ENCODE results near the gene SCAPER.
"Not testable (repeated sequence)": the region's sequence is repeated elsewhere in the genome, so short reads cannot be mapped to it uniquely, and the experiment has no call there.

The SCAPER gene

GRCh38 chr15:76495487-76495886 lies 409.7 kb downstream of the SCAPER start:
- no peak for DNase-seq (ENCODE audit: low read depth)

DNA sequence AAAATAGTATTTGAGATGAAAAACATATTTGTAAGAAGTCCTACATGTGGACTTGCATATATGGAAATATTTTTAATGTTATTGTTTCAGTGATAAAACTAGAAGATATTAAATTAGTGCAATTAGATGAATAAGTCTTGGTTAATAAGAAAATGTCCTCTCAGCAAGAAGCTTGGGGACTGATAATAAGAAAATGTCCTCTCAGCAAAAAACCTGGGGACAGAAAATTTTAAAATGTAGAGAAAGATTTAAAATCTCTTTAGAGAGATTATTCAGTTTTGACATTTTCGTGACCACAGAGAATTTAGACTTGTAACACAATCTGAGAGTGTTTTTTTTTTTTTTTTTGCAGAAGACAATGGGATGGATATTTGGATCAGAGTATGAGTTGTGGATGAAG lies 412.6 kb downstream of the SCAPER start:
- DNase-seq (ENCODE audit: low read depth) = no peak

DNA sequence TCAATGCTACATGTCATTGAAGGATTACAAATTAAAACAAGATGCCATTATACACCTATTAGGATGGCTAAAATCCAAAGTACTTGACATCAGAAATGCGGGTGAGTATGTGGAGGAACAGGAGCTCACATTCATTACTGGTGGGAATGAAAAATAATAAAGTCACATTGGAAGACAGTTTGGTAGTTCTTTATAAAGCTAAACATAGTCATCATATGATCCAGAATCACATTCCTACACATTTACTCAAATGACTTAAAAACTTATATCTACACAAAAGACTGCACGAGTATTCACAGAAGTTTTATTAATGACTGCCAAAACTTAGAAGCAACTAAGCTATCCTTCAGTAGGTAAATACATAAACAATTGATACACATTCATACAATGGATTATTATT lies 421.4 kb downstream of the SCAPER start:
- DNase-seq (ENCODE audit: low read depth) = no peak

DNA sequence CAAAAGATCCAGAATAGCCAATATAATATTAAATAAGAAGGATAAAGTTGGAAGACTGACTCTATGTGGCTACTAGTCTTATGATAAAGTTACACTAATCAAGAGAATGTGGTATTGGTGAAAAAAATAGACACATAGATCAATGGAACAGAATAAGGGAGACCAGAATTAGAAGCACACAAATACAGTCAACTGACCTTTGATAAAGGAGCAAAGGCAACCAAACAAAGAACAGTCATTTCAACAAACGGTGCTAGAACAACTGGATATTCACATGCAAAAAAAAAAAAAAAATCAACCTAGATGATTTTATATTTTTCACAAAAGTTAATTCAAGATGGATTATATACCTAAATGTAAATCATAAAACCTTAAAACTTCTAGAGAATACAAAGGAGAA lies 422.1 kb downstream of the SCAPER start:
- no peak for DNase-seq (ENCODE audit: low read depth)

- DNase-seq (ENCODE audit: low read depth) = no peak
Measured at GRCh38 chr15:76480267-76480666, 424.9 kb downstream of the SCAPER start.

DNA sequence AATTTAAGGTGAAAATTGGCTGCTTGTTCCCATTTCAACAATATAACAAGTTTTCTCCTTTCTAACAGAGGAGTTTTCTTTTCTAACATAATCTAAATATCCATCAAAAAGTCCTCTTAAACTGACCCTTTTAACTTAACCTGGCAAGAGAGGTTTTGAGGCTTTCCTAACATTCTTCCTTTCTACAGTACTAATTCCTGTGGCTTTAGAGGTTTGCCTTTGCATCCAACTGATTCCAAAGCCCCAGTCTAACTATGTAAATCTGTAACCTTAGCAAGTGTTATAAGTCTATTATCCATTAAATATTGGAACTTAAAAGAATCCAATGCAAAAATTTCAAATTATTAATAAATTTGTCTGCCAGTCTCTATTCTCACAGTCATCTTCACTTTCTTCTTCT lies 434.4 kb downstream of the SCAPER start:
- peak; percentile 2 for DNase-seq (ENCODE audit: low read depth)

GRCh38 chr15:76468722-76469121 lies 436.4 kb downstream of the SCAPER start:
- no peak for DNase-seq (ENCODE audit: low read depth)

GRCh38 chr15:76467136-76467535 lies 438.0 kb downstream of the SCAPER start:
- no peak for DNase-seq (ENCODE audit: low read depth)

GRCh38 chr15:76465728-76466127 lies 439.4 kb downstream of the SCAPER start:
- DNase-seq (ENCODE audit: low read depth) = no peak

- DNase-seq (ENCODE audit: low read depth) = no peak
Measured at GRCh38 chr15:76464247-76464646, 440.9 kb downstream of the SCAPER start.

DNA sequence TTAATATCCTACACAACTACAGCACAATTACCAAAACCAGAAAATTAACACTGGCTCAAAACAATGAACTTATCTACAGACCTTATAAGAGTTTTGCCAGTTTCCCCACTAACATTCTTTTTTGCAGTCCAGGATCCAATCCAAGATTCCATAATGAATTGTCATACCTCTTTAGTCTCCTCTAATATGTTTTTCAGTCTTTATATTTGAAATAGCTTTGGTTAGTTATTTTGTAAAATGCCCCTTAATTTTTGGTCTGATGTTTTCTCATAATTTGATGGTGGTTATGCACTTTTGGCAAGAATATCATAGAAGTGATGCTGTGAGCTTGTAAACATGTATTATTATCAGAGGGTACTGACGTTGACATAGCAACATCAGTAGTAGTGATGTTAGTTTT lies 444.3 kb downstream of the SCAPER start:
- DNase-seq (ENCODE audit: low read depth) = no peak

DNA sequence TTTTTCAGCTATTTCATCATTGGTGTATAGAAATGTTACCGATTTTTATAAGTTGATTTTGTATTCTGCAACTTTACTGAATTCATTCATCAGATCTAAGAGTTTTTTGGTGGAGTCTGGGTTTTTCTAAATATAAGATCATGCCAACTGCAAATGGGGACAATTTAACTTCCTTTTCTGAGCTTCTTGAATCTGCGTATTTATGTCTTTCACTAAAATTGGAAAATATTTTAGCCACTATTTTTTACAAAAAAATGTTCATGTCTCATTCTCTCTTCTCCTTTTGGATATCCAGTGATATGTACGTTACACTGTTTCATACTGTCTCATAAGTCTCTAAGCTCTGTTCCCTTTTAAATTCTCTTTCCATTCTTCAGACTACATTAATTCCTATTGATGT lies 444.8 kb downstream of the SCAPER start:
- no peak for DNase-seq (ENCODE audit: low read depth)

GRCh38 chr15:76451540-76451939 lies 453.6 kb downstream of the SCAPER start:
- no peak for DNase-seq (ENCODE audit: low read depth)

- DNase-seq (ENCODE audit: low read depth) = no peak
Measured at GRCh38 chr15:76449455-76449854, 455.7 kb downstream of the SCAPER start.

GRCh38 chr15:76448755-76449154 lies 456.4 kb downstream of the SCAPER start:
- DNase-seq (ENCODE audit: low read depth) = no peak

- no peak for DNase-seq (ENCODE audit: low read depth)
Measured at GRCh38 chr15:76447728-76448441, 457.3 kb downstream of the SCAPER start.

DNA sequence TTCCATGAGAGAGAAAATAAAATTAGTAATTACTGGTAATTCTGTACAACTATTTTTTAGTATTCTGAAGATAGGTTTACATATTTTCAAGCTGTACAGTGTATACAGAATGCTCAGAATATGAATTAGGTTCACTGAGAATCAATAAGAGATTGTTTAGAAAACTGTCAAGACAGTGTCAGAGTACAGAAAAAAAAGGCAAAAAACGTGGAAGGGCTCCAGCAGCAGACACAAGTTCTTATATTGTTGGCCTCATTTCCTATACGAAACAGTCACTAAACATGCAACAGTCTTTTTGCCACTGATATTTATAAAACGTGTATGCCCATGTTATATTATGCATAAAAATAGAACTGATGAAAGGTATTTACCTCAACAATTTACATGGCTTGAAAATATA lies 464.7 kb downstream of the SCAPER start:
- DNase-seq (ENCODE audit: low read depth) = no peak

DNA sequence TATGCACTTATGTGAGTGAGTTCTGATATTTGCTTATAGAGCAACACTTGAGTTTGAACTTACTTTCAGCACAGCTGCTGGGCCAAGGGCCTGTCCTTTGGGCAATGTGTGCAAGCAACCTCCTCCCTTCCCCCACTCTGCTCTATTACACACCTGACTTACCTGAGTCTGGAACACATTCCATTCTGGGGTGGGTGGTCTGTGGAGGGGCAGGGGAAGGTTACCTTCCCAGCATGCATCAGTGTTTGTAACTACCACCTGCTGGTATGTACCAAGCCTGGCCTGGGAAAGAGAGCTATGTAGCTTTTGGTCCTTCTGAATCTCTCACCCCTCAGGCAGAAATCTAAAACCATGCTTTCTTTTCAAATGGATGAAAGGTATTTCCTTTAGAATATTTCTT lies 465.6 kb downstream of the SCAPER start:
- no peak for DNase-seq (ENCODE audit: low read depth)

DNA sequence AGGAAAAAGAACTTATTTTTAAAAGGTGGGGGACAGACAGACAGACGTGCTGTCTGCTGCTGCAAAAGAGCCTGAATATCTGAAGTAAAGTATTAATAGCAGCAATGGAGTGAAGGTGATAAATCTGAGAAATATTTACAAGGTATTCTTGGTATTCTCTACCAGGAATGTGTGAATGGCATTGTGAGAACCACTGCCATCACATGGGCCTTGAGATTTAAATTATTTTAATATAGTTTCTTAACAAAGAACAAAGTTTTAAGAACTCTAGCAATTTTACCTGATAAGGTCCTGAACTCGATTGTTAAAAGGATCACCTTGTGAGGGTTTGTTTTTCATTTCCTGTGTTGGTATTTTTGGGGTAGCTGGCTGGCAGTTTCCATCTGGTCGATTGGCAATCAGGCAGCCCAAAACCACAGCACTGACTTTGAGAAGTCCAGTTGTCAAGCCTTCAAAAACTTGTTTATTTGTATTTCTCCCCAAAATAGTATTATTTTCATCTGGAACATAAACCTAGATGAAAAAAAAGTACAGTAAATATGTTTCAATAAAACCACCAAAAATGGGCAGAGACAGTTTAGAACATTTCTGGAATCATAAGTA lies 471.2 kb downstream of the SCAPER start:
- DNase-seq (ENCODE audit: low read depth) = peak; percentile 3

- not testable (repeated sequence) for DNase-seq (ENCODE audit: low read depth)
Measured at GRCh38 chr15:76433036-76433435, 472.1 kb downstream of the SCAPER start.

- no peak for DNase-seq (ENCODE audit: low read depth)
Measured at GRCh38 chr15:76432604-76433003, 472.5 kb downstream of the SCAPER start.

DNA sequence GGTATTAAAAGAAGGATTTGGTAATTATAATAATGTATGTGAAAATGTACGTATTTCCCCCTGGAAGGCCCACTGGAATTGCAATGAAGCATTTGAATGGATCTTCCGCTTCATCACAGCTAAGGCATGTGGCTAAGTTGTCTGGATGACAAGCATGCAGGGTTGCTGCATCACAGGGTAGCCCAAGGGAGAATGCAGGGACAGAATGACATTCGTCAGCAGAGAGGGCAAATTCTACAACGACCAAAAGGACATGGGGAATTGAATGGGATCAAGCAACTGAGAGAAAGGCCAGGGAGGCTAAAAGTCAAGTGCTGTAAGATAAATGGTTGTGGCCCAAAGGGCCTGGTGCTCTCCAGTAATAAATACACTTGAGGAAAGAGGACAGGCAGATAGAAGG lies 473.2 kb downstream of the SCAPER start:
- DNase-seq (ENCODE audit: low read depth) = no peak

- DNase-seq (ENCODE audit: low read depth) = not testable (repeated sequence)
Measured at GRCh38 chr15:76430711-76431110, 474.4 kb downstream of the SCAPER start.

DNA sequence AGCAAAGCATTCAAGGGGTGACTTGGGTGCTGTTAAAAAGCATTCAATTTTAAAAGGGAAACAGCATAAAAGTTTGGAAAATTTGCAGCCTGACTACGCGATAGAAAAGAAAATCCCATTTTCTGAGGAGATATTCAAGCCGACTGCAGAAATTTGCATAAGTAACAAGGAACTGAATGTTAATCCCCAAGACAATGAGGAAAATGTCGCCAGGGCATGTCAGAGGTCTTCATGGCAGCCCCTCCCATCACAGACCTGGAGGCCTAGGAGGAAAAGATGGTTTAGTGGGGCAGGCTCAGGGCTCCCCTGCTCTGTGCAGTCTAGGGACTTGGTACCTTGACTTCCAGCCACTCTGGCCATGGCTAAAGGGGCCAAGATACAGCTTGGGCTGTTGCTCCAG lies 475.5 kb downstream of the SCAPER start:
- DNase-seq (ENCODE audit: low read depth) = no peak
